Left cardiac atrium (tissue), 2 donors: ENCODE data around the gene TRIM8. TPM values are rescaled to one million over a fixed set of nuclear protein-coding genes. Genes with fewer than 3 reads are reported as not detected.

Source experiments
- total RNA-seq, 2 donors: library from RNA; stranded (reverse); fragmentation: NEBNext Ultra II Directional; extraction: Animal tissue kit (Norgen Biotek cat#: 25700); gene quantifications; one replicate each; pipeline ENCODE4 v1.2.1, GENCODE V29; 2021
- donor health status: DM: no; HTN: yes; CAD: no; lungs with severe emphysema.
- donor health status: DM: yes; HTN: yes; CAD: no.

Gene TRIM8
- total RNA-seq, 2 donors from 2014 or later: 104 to 108 TPM

Other genes with a start within 250 kb of the TRIM8 start
- 10 to 100 TPM; 16.1 to 24.9 TPM for gene NFKB2, start 248.8 kb upstream of the TRIM8 start, total RNA-seq
- 1 to 10 TPM; 2.3 to 3.4 TPM for gene PSD, start 225.7 kb upstream of the TRIM8 start, total RNA-seq
- 10 to 100 TPM; 13.1 to 14.0 TPM for gene FBXL15, start 223.6 kb upstream of the TRIM8 start, total RNA-seq
- gene CUEDC2, start 211.9 kb upstream of the TRIM8 start, total RNA-seq: 10 to 100 TPM; 61.8 to 66.3 TPM
- not detected for gene C10orf95, start 192.9 kb upstream of the TRIM8 start, total RNA-seq
- 100 to 1,000 TPM in 1 of 2 donors, 10 to 100 TPM in 1; 89.2 to 101 TPM for gene ACTR1A, start 141.8 kb upstream of the TRIM8 start, total RNA-seq
- gene SUFU, start 140.5 kb upstream of the TRIM8 start, total RNA-seq: 1 to 10 TPM; 6.6 to 9.2 TPM
- gene ARL3, start 69.9 kb downstream of the TRIM8 start, total RNA-seq: 10 to 100 TPM; 12.0 to 12.4 TPM
- gene SFXN2, start 70.2 kb downstream of the TRIM8 start, total RNA-seq: 1 to 10 TPM; 3.2 to 4.0 TPM
- gene WBP1L, start 99.5 kb downstream of the TRIM8 start, total RNA-seq: 10 to 100 TPM; 30.6 to 41.1 TPM
- not detected for gene CYP17A1, start 192.9 kb downstream of the TRIM8 start, total RNA-seq
- 10 to 100 TPM; 12.0 to 19.8 TPM for gene BORCS7, start 209.8 kb downstream of the TRIM8 start, total RNA-seq
- 10 to 100 TPM in 1 of 2 donors, 1 to 10 TPM in 1; 8.7 to 12.2 TPM for gene AS3MT, start 225.0 kb downstream of the TRIM8 start, total RNA-seq